GM12891 (cell line): ENCODE measurements around the gene C1GALT1.

ENCODE experiments used
- POLR2A ChIP-seq: IDR thresholded peaks from 2 replicates; pipeline ENCODE4 v1.6.1; 2011; ENCODE audit warnings: low read depth, low read length, control low read depth
- TAF1 ChIP-seq: IDR thresholded peaks from 2 replicates; pipeline ENCODE4 v1.6.1; 2011; ENCODE audit warnings: low read depth, low read length, control low read depth

DNA sequence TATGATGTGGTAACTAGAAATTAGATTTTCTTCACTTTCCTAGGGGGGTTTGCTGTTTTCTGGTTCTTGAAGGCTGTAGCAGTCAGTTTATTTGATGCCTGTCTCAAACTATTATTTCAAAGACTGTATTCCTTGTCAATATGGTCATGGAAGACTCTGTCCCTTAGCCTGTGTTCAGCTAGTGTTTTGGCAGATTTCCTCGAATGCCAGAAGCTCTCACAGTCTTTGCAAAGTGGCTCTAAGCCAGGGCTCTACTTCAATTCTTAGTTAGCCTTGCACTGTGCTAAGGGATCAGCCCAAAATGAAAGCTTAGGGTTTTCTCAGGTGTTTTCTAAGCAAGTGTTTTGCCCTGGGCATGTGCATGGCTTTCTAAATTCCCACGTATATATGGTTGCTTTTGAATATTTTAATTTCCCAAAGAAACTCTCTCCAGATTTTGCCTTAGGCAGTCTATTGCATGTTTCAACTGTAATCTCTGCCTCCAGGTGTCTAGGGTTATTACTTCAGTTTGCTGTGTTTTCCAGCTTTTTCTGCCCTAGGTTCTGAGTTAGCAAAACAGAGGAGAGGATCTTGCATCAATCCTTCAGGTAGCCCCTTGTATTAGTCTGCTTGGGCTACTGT is 7.2 kb upstream of the C1GALT1 start:
- TF ChIP-seq POLR2A, result no peak
- no peak for TF ChIP-seq TAF1
